Erythroblast (primary cell): ENCODE results near the gene PDE7B.

ENCODE experiments used
- GATA1 ChIP-seq: IDR thresholded peaks from 2 replicates; pipeline ENCODE4 v1.6.1; 2011; ENCODE audit warnings: low read depth, mild to moderate bottlenecking, control low read depth, low read length, moderate library complexity
- POLR2A ChIP-seq: IDR thresholded peaks from 2 replicates; pipeline ENCODE4 v1.6.1; 2011; ENCODE audit warnings: mild to moderate bottlenecking, low read length

- TF ChIP-seq POLR2A, result no peak
- TF ChIP-seq GATA1, result no peak
Measured at GRCh38 chr6:135972150-135972549, 120.6 kb downstream of the PDE7B start.
